Mesothelial cell of epicardium (in vitro differentiated cells): ENCODE data around the gene CREG2. TPM values are rescaled to one million over a fixed set of nuclear protein-coding genes. Genes with fewer than 3 reads are reported as not detected.

Experiments
- DNase-seq, 2 experiments: peaks; one replicate each; pipeline ENCODE4 v3.0.0; 2021; ENCODE audit warnings: low spot score in 2 of 2; ENCODE audit not compliant: unreplicated experiment in 2 of 2
- H3K27ac Mint-ChIP-seq: 2 replicates; pipeline ENCODE4 v1.8.0; 2021; ENCODE audit warnings: mixed read lengths
- H3K27me3 Mint-ChIP-seq: 2 replicates; pipeline ENCODE4 v1.8.0; 2021; ENCODE audit warnings: low read depth, mixed read lengths
- H3K36me3 Mint-ChIP-seq: 2 replicates; pipeline ENCODE4 v1.8.0; 2021; ENCODE audit warnings: mixed read lengths
- H3K4me1 Mint-ChIP-seq: 2 replicates; pipeline ENCODE4 v1.8.0; 2021; ENCODE audit warnings: mixed read lengths
- H3K4me3 Mint-ChIP-seq: 2 replicates; pipeline ENCODE4 v1.8.0; 2021; ENCODE audit warnings: mild to moderate bottlenecking, moderate library complexity, mixed read lengths
- H3K9me3 Mint-ChIP-seq: 2 replicates; pipeline ENCODE4 v1.8.0; 2021; ENCODE audit warnings: mixed read lengths
- total RNA-seq: library from RNA; stranded (reverse); gene quantifications from 3 replicates; pipeline ENCODE4 v1.2.1, GENCODE V29; 2021
- TF ChIP-seq, protein P1 (sequence below): fragments of 200-600 bp; sonication (generic); IDR thresholded peaks from one replicate; pipeline ENCODE4 v1.5.0; 2021; ENCODE audit warnings: antibody characterized with exemption; ENCODE audit not compliant: unreplicated experiment

CREG2 gene
- total RNA-seq, 1 donor from 2014 or later: 0.42 TPM

DNA sequence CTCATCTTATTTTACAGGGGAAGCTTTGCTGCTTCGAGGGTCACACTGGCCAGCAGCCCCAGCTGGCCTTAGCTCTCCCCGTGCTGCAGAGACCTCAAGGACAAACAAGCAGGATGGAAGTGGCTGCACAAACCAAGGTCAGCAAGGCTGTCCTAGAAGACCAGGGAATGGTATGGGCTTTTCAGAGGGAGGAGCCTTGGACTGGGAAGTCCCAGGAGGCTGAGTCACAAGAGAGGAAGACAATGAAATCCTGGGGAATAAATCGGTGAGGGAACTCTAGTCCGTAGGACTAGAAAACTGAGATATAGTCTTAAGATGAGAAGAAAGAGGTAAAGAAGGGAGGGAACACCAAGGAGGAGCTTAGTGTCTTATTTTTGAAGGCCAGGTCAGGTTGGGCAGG lies 15.7 kb downstream of the CREG2 start:
- peaks cover 6% of the 10 kb centered on the region for H3K9me3 Mint-ChIP-seq
- TF ChIP-seq, protein P1, sequence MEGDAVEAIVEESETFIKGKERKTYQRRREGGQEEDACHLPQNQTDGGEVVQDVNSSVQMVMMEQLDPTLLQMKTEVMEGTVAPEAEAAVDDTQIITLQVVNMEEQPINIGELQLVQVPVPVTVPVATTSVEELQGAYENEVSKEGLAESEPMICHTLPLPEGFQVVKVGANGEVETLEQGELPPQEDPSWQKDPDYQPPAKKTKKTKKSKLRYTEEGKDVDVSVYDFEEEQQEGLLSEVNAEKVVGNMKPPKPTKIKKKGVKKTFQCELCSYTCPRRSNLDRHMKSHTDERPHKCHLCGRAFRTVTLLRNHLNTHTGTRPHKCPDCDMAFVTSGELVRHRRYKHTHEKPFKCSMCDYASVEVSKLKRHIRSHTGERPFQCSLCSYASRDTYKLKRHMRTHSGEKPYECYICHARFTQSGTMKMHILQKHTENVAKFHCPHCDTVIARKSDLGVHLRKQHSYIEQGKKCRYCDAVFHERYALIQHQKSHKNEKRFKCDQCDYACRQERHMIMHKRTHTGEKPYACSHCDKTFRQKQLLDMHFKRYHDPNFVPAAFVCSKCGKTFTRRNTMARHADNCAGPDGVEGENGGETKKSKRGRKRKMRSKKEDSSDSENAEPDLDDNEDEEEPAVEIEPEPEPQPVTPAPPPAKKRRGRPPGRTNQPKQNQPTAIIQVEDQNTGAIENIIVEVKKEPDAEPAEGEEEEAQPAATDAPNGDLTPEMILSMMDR: no peak
- H3K4me3 Mint-ChIP-seq: no peak overlapping the region
- peaks cover 3% of the 10 kb centered on the region for H3K4me1 Mint-ChIP-seq
- no peaks in the 10 kb centered on the region for H3K36me3 Mint-ChIP-seq
- DNase-seq: no peak
- H3K27ac Mint-ChIP-seq: no peak overlapping the region
- no peaks in the 10 kb centered on the region for H3K27me3 Mint-ChIP-seq

DNA sequence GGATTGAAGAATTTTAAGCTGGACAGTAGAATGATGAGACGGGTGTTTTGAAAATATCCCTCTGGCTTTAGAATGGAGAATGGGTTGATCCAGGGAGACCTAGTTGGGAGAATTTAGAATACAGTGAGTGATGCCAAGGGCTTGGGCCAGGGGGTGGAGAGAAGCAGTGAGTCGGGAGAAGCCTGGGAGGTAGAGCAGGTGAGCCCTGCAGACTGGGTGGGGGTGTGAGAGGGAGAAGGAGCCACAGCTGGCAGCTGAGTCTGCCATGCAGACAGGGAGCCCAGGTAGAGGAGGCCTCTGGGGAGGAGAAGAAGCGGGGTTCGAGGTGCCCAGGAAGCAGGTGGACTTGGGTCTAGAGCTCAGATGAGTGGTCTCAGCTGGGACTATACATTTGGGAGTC lies 18.2 kb downstream of the CREG2 start:
- H3K27me3 Mint-ChIP-seq: peaks cover 7% of the 10 kb centered on the region
- DNase-seq: no peak
- TF ChIP-seq, protein P1: no peak
- H3K36me3 Mint-ChIP-seq: no peaks in the 10 kb centered on the region
- peaks cover 3% of the 10 kb centered on the region for H3K4me1 Mint-ChIP-seq
- H3K4me3 Mint-ChIP-seq: no peak overlapping the region
- no peak overlapping the region for H3K27ac Mint-ChIP-seq
- peaks cover 6% of the 10 kb centered on the region for H3K9me3 Mint-ChIP-seq

DNA sequence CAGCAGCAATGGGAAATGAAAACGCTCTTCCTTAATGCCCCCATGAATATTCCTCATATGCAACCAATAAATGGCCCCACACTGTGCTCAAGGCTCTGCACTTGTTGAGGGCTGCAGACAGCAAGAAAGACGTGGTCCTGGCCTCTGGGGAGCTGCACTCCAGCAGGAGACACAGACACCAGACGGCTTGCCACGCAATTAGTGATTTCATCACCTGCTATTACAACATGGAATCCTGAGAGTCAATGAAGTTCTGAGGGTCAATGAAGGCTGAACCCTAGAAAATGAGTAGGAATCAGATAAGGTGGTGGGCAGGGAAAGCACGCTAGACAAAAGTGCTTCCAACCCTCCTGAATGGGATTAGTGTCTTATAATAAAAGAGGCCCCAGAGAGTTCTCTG lies 18.9 kb downstream of the CREG2 start:
- Mint-ChIP-seq H3K27me3 (peaks cover 7% of the 10 kb centered on the region), H3K36me3 (no peaks in the 10 kb centered on the region), H3K27ac (no peak overlapping the region), H3K4me3 (no peak overlapping the region), H3K4me1 (peaks cover 3% of the 10 kb centered on the region), H3K9me3 (peaks cover 6% of the 10 kb centered on the region)
- TF ChIP-seq, protein P1: no peak
- DNase-seq: no peak

DNA sequence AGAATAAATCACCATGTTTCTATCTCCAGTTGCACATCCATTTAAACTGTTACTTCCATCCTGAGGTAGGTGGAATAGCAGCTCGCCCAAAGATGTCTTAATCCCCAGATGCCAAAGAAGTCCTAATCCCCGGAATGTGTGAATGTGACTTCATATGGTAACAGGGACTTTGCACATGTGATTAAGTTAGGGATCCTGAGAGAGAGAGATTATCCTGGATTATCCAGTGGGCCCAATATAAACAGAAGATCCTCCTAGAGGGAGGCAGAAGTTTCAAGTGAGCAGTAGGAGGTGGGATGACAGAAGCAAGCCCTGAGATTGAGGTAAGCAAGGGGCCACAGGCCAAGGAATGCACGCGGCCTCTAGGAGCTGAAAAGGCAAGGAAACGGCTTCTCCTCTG lies 19.8 kb downstream of the CREG2 start:
- DNase-seq: no peak
- no peak overlapping the region for H3K4me3 Mint-ChIP-seq
- H3K36me3 Mint-ChIP-seq: no peaks in the 10 kb centered on the region
- H3K9me3 Mint-ChIP-seq: peaks cover 3% of the 10 kb centered on the region
- H3K27ac Mint-ChIP-seq: no peak overlapping the region
- peaks cover 7% of the 10 kb centered on the region for H3K27me3 Mint-ChIP-seq
- TF ChIP-seq, protein P1: no peak
- peaks cover 3% of the 10 kb centered on the region for H3K4me1 Mint-ChIP-seq

DNA sequence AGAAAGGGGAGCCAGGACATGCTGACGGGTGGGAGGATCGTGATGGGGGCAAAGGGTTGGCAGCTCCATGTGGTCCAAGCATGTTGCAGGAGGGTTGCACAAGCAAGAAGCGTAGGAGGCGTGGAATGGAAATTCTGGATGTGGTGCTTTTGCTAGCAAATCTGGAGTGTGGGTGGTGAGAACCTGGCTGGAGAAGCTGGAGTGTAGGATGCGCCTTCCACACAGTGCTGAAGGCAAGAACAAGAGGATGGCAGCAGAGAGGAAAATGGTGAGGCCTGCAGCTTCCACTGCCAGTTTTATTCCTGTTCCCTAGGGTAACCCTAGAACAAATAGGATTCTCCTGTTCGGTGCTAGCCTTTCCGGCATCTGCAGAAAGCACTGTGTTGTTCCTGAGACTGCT lies 22.4 kb downstream of the CREG2 start:
- no peak overlapping the region for H3K4me3 Mint-ChIP-seq
- H3K27me3 Mint-ChIP-seq: peaks cover 9% of the 10 kb centered on the region
- no peak for DNase-seq
- TF ChIP-seq, protein P1: no peak
- no peaks in the 10 kb centered on the region for H3K9me3 Mint-ChIP-seq
- peaks cover 8% of the 10 kb centered on the region for H3K4me1 Mint-ChIP-seq
- no peaks in the 10 kb centered on the region for H3K36me3 Mint-ChIP-seq
- H3K27ac Mint-ChIP-seq: no peak overlapping the region

DNA sequence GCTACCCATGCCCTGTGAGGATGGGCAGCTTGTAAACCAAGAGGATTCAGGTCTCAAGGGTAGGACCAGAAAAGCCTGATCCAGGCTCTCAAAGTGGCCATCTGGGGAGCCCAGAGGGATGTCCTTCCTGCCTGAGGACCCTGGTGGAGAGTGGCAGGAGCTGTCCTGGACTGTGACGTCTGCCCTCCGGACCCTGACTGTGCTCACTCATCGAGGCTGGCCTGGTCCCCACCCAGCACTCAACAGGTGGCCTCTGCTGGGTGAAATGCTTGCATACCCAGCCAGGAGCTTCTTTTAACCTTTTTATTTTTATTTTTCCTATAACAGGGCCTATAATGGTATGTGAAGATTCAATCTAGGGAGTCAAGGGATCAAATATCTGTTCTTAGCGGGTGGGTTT lies 24.5 kb downstream of the CREG2 start:
- Mint-ChIP-seq H3K36me3 (no peaks in the 10 kb centered on the region), H3K9me3 (no peaks in the 10 kb centered on the region), H3K27me3 (peaks cover 9% of the 10 kb centered on the region), H3K4me1 (peaks cover 16% of the 10 kb centered on the region), H3K27ac (no peak overlapping the region), H3K4me3 (no peak overlapping the region)
- TF ChIP-seq, protein P1: no peak
- no peak for DNase-seq
